Measurements from ENCODE around the gene ANKHD1.

ANKHD1 gene

GRCh38 chr5:140372971-140373487, 28.6 kb upstream of the ANKHD1 start:
- no peak overlapping the region for H3K27ac ChIP-seq (ENCODE audit: extremely low read depth, low read depth, low read length)
- H3K9me3 ChIP-seq (ENCODE audit: control insufficient read depth, insufficient read depth, low read depth, low read length), result no peaks in the 10 kb centered on the region
- H3K4me1 ChIP-seq (ENCODE audit: control insufficient read depth, insufficient read depth, low read length), result no peaks in the 10 kb centered on the region
- POLR2A ChIA-PET, result interaction anchor here (0.6 to 2.0 kb wide), 3 partner anchors 29 to 1653 kb away, joined by 3 to 10 read pairs (median 7); partner anchors contain the start of genes ANKHD1, IK and NDUFA2
- H3K4me3 ChIP-seq (ENCODE audit: low read depth, low read length), result no peak overlapping the region
- H3K36me3 ChIP-seq (ENCODE audit: control insufficient read depth in 2 of 2, insufficient read depth in 1 of 2, low read length in 2 of 2), result no peaks in the 10 kb centered on the region
- CTCF ChIA-PET, result interaction anchor here (0.5 to 2.7 kb wide), 37 partner anchors 9 to 403 kb away, joined by 3 to 32 read pairs (median 5); partner anchors contain the start of genes ANKHD1 and CD14
- TF ChIP-seq SCRT1 (tag by site-specific recombination; IDR thresholded peaks at IDR 0.05; ENCODE audit: borderline replicate concordance) (no peak), SP2 (tag by site-specific recombination; IDR thresholded peaks at IDR 0.05) (peak; percentile 25; the same call in 1 of the 2 replicates), ZBTB17 (tag by site-specific recombination; IDR thresholded peaks at IDR 0.05) (no peak; the same call in 1 of the 2 replicates), ZNF350 (tag by site-specific recombination; IDR thresholded peaks at IDR 0.05) (no peak), CTCF (tag by site-specific recombination; IDR thresholded peaks at IDR 0.05) (peak; percentile 80), KLF1 (tag by site-specific recombination; IDR thresholded peaks at IDR 0.05) (peak; percentile 52), ZNF311 (tag by site-specific recombination; IDR thresholded peaks at IDR 0.05; ENCODE audit: borderline replicate concordance) (no peak), ZNF175 (tag by site-specific recombination; IDR thresholded peaks at IDR 0.05) (no peak), ZNF398 (tag by site-specific recombination; IDR thresholded peaks at IDR 0.05) (no peak), ZNF2 (tag by site-specific recombination; IDR thresholded peaks at IDR 0.05) (peak; percentile 46; the same call in 1 of the 2 replicates), ZBTB26 (tag by site-specific recombination; optimal IDR thresholded peaks at IDR 0.05) (peak; percentile 3), ZNF248 (tag by site-specific recombination; IDR thresholded peaks at IDR 0.05) (no peak), ZNF416 (tag by site-specific recombination; IDR thresholded peaks at IDR 0.05) (no peak), KLF9 (tag by site-specific recombination; IDR thresholded peaks at IDR 0.05; ENCODE audit: low read depth) (peak; percentile 91), EGR2 (tag by site-specific recombination; IDR thresholded peaks at IDR 0.05; ENCODE audit: low read depth) (peak; percentile 92), ZNF366 (tag by site-specific recombination; conservative IDR thresholded peaks at IDR 0.05) (peak; percentile 74), OSR2 (tag by site-specific recombination; IDR thresholded peaks at IDR 0.05) (0 out of 2 replicates have a peak, but pooled peaks have one; percentile 15), ZBTB10 (tag by site-specific recombination; IDR thresholded peaks at IDR 0.05) (peak; percentile 50; the same call in 1 of the 2 replicates), ZNF654 (tag by site-specific recombination; IDR thresholded peaks at IDR 0.05; ENCODE audit: low read depth) (peak; percentile 97), KLF10 (tag by site-specific recombination; IDR thresholded peaks at IDR 0.05) (peak; percentile 66), YY1 (tag by site-specific recombination; IDR thresholded peaks at IDR 0.05) (no peak), ZNF518A (tag by site-specific recombination; conservative IDR thresholded peaks at IDR 0.05; ENCODE audit: low read depth) (peak; percentile 29; the same call in 1 of the 2 replicates)

Measured in HEK293 (cell line).